Fibroblast of villous mesenchyme (primary cell): ENCODE measurements around the gene CCDC171. TPM values are rescaled to one million over a fixed set of nuclear protein-coding genes. Genes with fewer than 3 reads are reported as not detected.
A peak's percentile ranks its signal among the peaks of the same experiment; 100 is the strongest.

Source experiments
- DNase-seq: peaks from one replicate; pipeline ENCODE4 v3.0.0-alpha.2; 2010; ENCODE audit warnings: low read depth
- H3K4me3 ChIP-seq: 2 replicates; pipeline ENCODE4 v1.5.1; 2011; ENCODE audit warnings: low read depth, mild to moderate bottlenecking, low read length
- CTCF ChIP-seq: IDR thresholded peaks from 2 replicates; pipeline ENCODE4 v1.5.1; 2012; ENCODE audit warnings: low read depth, mild to moderate bottlenecking, low read length; ENCODE audit not compliant: insufficient read depth
- total RNA-seq: library from RNA; depleted of rRNA; stranded (reverse); fragments of >200 nt; gene quantifications from 2 replicates; pipeline ENCODE4 v1.2.3, GENCODE V29; 2012

CCDC171 gene
- total RNA-seq, 1 donor, result 2.2 TPM

GRCh38 chr9:15999422-16000339 is 446.8 kb downstream of the CCDC171 start:
- DNase-seq, result peak; percentile 96
- H3K4me3 ChIP-seq, result no peak overlapping the region
- TF ChIP-seq CTCF, result no peak

GRCh38 chr9:16000811-16001210 is 448.0 kb downstream of the CCDC171 start:
- TF ChIP-seq CTCF, result no peak
- DNase-seq, result no peak

GRCh38 chr9:16001856-16002255 is 449.0 kb downstream of the CCDC171 start:
- no peak overlapping the region for H3K4me3 ChIP-seq
- no peak for DNase-seq
- TF ChIP-seq CTCF, result no peak

More at GRCh38 chr9:16000811-16001210, 448.0 kb downstream of the CCDC171 start:
- H3K4me3 ChIP-seq, result no peak overlapping the region

GRCh38 chr9:16002816-16003215 is 450.0 kb downstream of the CCDC171 start:
- no peak overlapping the region for H3K4me3 ChIP-seq
- DNase-seq, result peak; percentile 38
- TF ChIP-seq CTCF, result no peak

- no peak overlapping the region for H3K4me3 ChIP-seq
- TF ChIP-seq CTCF, result no peak
- no peak for DNase-seq
Observed at GRCh38 chr9:16003785-16004184, 450.9 kb downstream of the CCDC171 start.

GRCh38 chr9:16004613-16005012 is 451.8 kb downstream of the CCDC171 start:
- DNase-seq, result no peak
- TF ChIP-seq CTCF, result no peak

More at GRCh38 chr9:16004613-16005012, 451.8 kb downstream of the CCDC171 start:
- H3K4me3 ChIP-seq, result no peak overlapping the region
